Testis (tissue), 2 donors: ENCODE data around the gene EHF.

Experiments used
- CTCF ChIP-seq, 3 experiments: fragments of 450-650 bp in 2 of 3; fragments of 200-600 bp in 1 of 3; sonication (generic) in 1 of 3; IDR thresholded peaks; one replicate each; pipeline ENCODE4 v1.5.1; 2016 to 2019; ENCODE audit warnings: antibody characterized with exemption in 3 of 3, mild to moderate bottlenecking in 2 of 3, moderate library complexity in 1 of 3
- POLR2A ChIP-seq: fragments of 450-650 bp; IDR thresholded peaks from one replicate; pipeline ENCODE4 v1.6.1; 2017; ENCODE audit warnings: antibody characterized with exemption, mild to moderate bottlenecking, moderate library complexity

- TF ChIP-seq CTCF (IDR thresholded peaks at IDR 0.05) (no peak), POLR2A (no peak)
Observed at GRCh38 chr11:34634694-34635062, 13.8 kb downstream of the EHF start.
